Peyer's patch (tissue), 4 donors: ENCODE results near the gene CP.

Experiments
- CTCF ChIP-seq, 6 experiments: fragments of 450-650 bp in 4 of 6; fragments of 200-600 bp in 2 of 6; sonication (generic) in 1 of 6; IDR thresholded peaks; one replicate each; pipeline ENCODE4 v1.5.1; 2017 to 2019; ENCODE audit warnings: antibody characterized with exemption in 6 of 6, mild to moderate bottlenecking in 3 of 6, moderate library complexity in 1 of 6
- POLR2A ChIP-seq, 2 donors: fragments of 450-650 bp; IDR thresholded peaks; one replicate each; pipeline ENCODE4 v1.5.1; 2017; ENCODE audit warnings: antibody characterized with exemption in 2 of 2, mild to moderate bottlenecking in 2 of 2, moderate library complexity in 2 of 2

- TF ChIP-seq CTCF (IDR thresholded peaks at IDR 0.05) (no peak), POLR2A (IDR thresholded peaks at IDR 0.05) (no peak)
Measured at GRCh38 chr3:149266736-149267135, 45.1 kb upstream of the CP start.
